ENCODE results near the gene ADAM17. TPM values are rescaled to one million over a fixed set of nuclear protein-coding genes. Genes with fewer than 3 reads are reported as not detected.

Gene ADAM17
- total RNA-seq, 2 experiments from 2014 or later: 24.0 to 24.7 TPM

DNA sequence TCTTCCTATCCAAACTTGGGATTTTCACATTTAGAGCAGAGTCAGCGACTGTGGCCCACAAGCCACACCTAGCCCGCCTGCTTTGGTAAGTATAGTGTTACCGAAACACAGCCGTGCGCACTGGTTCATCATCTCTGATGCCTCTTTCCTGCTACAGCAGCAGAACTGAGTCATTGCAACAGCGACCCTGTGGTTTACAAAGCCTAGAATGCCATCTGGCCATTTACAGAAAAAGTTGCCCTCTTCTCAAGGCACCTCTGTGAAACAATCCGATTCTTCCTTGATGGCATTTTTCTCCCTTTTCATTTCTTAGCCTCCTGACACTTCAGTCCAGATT, 92.0 kb downstream of the ADAM17 start:
- H3K4me3 Mint-ChIP-seq: no peak overlapping the region

DNA sequence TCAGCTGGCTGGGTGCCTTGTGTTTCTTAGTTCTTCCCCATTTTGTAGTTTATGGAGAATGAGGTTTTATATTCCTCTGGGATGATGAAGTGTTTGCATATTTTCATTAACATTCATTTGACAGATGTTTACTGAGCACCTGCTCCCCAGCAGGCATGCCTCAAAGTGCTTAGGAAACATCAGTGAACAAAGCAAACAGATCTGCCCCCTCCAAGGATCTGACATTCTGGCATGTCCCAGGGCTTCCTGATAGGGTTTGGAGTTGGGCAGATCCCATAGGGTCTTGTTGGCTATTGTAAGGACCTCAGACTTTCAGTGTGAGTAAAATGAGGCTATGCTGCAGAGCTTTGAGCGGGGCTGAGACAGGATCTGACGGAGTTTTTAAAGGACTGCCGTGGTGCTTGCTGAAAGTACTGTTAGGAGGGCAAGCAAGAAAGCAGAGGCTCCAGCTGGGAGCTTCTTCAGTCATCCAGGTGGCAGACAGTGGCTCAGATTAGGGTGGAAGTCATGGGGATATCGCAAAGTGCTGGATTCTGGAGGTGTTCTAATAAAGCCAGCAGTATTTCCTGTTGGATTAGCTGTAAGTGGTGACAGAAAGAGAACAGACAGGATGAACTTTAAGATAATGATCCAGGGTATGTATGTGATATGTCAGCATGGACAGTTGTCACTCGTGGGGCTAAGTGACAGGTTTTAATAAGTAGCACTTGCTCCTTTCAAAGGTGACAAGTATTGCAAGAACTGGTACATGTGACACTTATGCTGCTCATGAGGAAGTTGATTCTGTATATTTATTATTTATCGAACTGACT, 92.5 kb downstream of the ADAM17 start:
- H3K4me3 Mint-ChIP-seq: no peak overlapping the region
- H3K36me3 Mint-ChIP-seq: peaks cover 42% of the 10 kb centered on the region

More for the DNA sequence above, 92.0 kb downstream of the ADAM17 start:
- no peaks in the 10 kb centered on the region for H3K9me3 Mint-ChIP-seq
- CTCF ChIA-PET: no interaction called here
- H3K4me1 Mint-ChIP-seq (ENCODE audit: low read depth): peaks cover 11% of the 10 kb centered on the region
- DNase-seq: peak; percentile 50
- POLR2A ChIA-PET: no interaction called here
- peak overlapping the region; percentile 67 for H3K27ac Mint-ChIP-seq
- peaks cover 42% of the 10 kb centered on the region for H3K36me3 Mint-ChIP-seq
- no peaks in the 10 kb centered on the region for H3K27me3 Mint-ChIP-seq
- intact Hi-C loops (cut with micrococcal nuclease): no loop called here

DNA sequence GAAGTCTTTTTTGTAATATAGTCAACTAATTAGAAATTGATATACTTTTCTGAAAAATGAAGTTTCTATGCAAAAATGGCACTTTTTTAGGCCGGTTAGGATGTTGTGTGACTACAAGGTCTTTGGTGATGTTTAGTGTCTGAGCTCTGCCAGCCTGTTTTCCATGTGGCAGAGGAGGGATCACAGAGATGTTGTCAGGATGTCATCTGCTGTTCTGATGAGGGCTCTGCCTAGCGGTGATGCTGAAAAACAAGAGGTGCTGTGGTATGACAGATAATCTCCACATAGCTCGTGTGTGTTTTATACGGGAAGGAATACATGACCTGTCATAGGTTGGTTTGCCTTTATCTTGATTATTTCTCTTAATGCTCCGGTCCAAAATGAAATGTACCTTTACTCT, 93.3 kb downstream of the ADAM17 start:
- CTCF ChIA-PET: no interaction called here
- intact Hi-C loops (cut with micrococcal nuclease): no loop called here
- POLR2A ChIA-PET: no interaction called here
- Mint-ChIP-seq H3K27ac (no peak overlapping the region), H3K4me3 (no peak overlapping the region), H3K27me3 (no peaks in the 10 kb centered on the region), H3K4me1 (ENCODE audit: low read depth) (peaks cover 11% of the 10 kb centered on the region), H3K36me3 (peaks cover 43% of the 10 kb centered on the region), H3K9me3 (no peaks in the 10 kb centered on the region)
- no peak for DNase-seq

More for the DNA sequence above, 92.5 kb downstream of the ADAM17 start:
- Mint-ChIP-seq H3K9me3 (no peaks in the 10 kb centered on the region), H3K4me1 (ENCODE audit: low read depth) (peaks cover 11% of the 10 kb centered on the region), H3K27me3 (no peaks in the 10 kb centered on the region), H3K27ac (peak overlapping the region; percentile 67)
- intact Hi-C loops (cut with micrococcal nuclease): no loop called here
- POLR2A ChIA-PET: no interaction called here
- DNase-seq: no peak
- CTCF ChIA-PET: no interaction called here

DNA sequence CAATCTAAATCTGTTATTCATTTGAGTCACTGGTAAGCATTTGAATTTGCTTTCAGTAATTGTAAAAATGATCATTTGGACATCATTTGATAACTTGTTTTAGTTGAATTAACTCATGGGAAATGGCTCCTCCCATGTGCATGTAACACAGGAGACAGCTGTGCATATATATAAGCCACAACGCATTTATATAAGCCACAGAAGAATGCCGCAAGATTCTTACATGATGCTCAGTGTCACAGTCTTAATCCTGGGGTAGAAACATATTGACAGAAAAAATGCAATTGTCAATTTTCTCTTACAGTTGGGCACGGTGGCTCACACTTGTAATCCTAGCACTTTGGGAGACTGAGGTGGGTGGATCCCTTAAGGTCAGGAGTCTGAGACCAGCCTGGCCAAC, 94.6 kb downstream of the ADAM17 start:
- no peaks in the 10 kb centered on the region for H3K9me3 Mint-ChIP-seq
- no peak overlapping the region for H3K4me3 Mint-ChIP-seq
- H3K27me3 Mint-ChIP-seq: no peaks in the 10 kb centered on the region
- POLR2A ChIA-PET: no interaction called here
- CTCF ChIA-PET: no interaction called here
- no peak overlapping the region for H3K27ac Mint-ChIP-seq
- H3K4me1 Mint-ChIP-seq (ENCODE audit: low read depth): peaks cover 11% of the 10 kb centered on the region
- intact Hi-C loops (cut with micrococcal nuclease): no loop called here
- no peak for DNase-seq
- peaks cover 41% of the 10 kb centered on the region for H3K36me3 Mint-ChIP-seq

DNA sequence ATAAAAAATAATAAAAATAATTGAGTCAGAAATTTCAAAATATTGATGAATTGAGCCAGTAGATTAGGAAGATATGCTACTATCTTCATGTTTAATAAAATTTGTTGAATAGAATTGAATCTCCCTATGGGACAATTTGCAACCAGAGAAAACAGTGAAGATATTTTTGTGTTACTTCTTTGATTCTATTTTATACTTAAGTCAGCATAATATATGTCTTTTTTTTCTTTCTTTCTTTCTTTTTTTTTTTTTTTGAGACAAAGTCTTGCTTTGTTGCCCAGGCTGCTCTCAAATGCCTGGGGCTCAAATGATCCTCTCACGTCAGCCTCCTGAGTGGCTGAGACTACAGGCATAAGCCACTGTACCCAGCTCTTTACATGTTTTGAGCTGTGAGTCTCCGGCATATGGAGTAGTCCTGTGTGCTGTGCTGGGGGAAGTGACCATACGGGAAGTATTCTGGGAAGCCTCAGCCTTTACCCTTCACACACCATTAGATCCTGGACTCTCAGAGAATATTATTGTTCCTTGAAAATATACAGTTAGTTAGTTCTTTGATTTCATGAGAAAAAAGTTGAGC, 95.1 kb downstream of the ADAM17 start:
- Mint-ChIP-seq H3K4me1 (ENCODE audit: low read depth) (peaks cover 11% of the 10 kb centered on the region), H3K4me3 (no peak overlapping the region), H3K27ac (no peak overlapping the region), H3K36me3 (peaks cover 36% of the 10 kb centered on the region), H3K9me3 (no peaks in the 10 kb centered on the region), H3K27me3 (no peaks in the 10 kb centered on the region)
- DNase-seq: no peak
- intact Hi-C loops (cut with micrococcal nuclease): no loop called here
- CTCF ChIA-PET: no interaction called here
- POLR2A ChIA-PET: no interaction called here

DNA sequence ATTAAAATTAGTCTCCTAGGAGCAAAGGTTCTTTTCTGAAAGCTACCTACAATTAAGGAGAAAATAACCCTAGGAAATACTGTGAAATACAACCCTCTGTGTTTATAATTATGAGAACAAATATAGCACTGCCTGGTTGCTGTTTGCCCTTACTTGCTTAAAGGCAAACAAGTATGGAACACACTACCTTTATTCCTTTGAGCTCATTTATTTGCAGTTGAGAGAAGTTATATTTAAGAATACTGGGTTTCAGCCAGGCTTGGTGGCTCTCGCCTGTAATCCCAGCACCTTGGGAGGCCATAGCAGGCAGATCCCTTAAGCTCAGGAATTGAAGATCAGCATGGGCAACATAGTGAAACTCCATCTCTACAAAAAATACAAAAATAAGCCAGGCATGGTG, 104.4 kb downstream of the ADAM17 start:
- Mint-ChIP-seq H3K27ac (no peak overlapping the region), H3K9me3 (no peaks in the 10 kb centered on the region), H3K4me3 (no peak overlapping the region), H3K4me1 (ENCODE audit: low read depth) (no peaks in the 10 kb centered on the region), H3K36me3 (peaks cover 35% of the 10 kb centered on the region), H3K27me3 (no peaks in the 10 kb centered on the region)
- ChIA-PET CTCF (no interaction called here), POLR2A (interaction anchor here (0.6 kb wide), 1 partner anchor 29 kb away, joined by 8 read pairs; no protein-coding TSS in a partner anchor)
- intact Hi-C loops (cut with micrococcal nuclease): no loop called here
- DNase-seq: no peak

DNA sequence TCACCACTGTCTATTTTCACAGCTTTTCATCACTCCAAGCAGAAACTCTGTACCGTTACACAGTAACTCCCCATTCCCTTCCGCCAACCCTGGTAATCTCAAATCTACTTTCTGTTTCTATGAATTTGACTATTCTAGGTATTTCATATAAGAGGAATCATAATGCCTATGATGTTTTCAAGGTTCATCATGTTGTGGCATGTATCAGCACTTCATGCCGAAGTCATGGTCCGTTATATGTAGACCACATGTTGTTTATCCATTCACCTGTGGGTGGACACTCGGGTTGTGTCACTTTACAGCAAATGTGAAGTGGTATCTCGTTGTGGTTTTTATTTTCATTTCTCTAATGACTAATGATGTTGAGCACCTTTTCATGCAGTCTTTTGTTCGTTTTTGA, 110.5 kb downstream of the ADAM17 start:
- H3K27ac Mint-ChIP-seq: peak overlapping the region; percentile 44
- peak; percentile 24 for DNase-seq
- H3K4me1 Mint-ChIP-seq (ENCODE audit: low read depth): peaks cover 21% of the 10 kb centered on the region
- intact Hi-C loops (cut with micrococcal nuclease): no loop called here
- H3K36me3 Mint-ChIP-seq: peaks cover 51% of the 10 kb centered on the region
- H3K9me3 Mint-ChIP-seq: no peaks in the 10 kb centered on the region
- POLR2A ChIA-PET: interaction anchor here (1.1 kb wide), 1 partner anchor 110 kb away, joined by 3 read pairs; the partner anchor contains the start of gene ADAM17
- CTCF ChIA-PET: no interaction called here
- no peaks in the 10 kb centered on the region for H3K27me3 Mint-ChIP-seq
- no peak overlapping the region for H3K4me3 Mint-ChIP-seq

DNA sequence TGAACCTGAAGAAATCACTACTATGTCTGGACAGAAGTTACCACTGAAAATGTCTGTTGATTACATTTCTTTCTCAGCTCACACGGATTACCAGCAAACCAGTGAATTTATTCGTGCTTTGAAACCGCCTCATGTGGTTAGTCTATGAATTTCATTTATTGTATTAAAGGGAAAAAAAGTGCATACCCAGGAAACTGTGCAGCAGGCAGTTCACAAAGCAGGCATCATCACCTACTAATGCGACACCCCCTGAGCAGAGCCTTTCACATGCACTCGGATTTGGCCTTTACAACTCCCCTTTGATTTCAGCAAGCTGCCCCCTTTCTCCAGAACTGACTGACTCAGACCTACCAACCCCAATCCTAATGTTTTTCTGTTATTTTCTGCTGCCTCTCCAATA, 112.1 kb downstream of the ADAM17 start:
- POLR2A ChIA-PET: no interaction called here
- CTCF ChIA-PET: interaction anchor here (0.7 to 0.8 kb wide), 2 partner anchors 301 to 541 kb away, joined by 3 read pairs; no protein-coding TSS in a partner anchor

DNA sequence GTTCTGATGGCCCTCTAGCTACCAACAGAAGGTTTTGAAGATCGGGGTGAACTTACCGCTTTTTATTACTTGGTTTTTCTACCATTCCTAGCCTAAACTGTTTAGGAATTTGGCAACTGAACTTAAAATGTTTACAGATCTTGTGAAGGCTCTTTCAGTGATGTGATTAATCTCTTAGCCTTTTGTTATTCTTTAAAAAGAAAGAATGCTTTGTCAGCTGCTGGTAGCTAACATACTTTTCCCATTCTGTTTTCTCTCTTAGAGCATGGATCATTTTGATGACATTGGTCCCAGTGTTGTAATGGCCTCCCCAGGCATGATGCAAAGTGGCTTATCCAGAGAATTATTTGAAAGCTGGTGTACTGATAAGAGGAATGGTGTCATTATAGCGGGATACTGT, 114.1 kb downstream of the ADAM17 start:
- ChIA-PET POLR2A (no interaction called here), CTCF (interaction anchor here (0.5 kb wide), 1 partner anchor 329 kb away, joined by 3 read pairs; no protein-coding TSS in a partner anchor)
- Mint-ChIP-seq H3K27ac (no peak overlapping the region), H3K4me3 (no peak overlapping the region), H3K4me1 (ENCODE audit: low read depth) (peaks cover 21% of the 10 kb centered on the region), H3K36me3 (peaks cover 48% of the 10 kb centered on the region), H3K9me3 (no peaks in the 10 kb centered on the region), H3K27me3 (no peaks in the 10 kb centered on the region)
- intact Hi-C loops (cut with micrococcal nuclease): no loop called here
- no peak for DNase-seq

More for the DNA sequence above, 112.1 kb downstream of the ADAM17 start:
- H3K4me3 Mint-ChIP-seq: no peak overlapping the region
- peaks cover 45% of the 10 kb centered on the region for H3K36me3 Mint-ChIP-seq
- DNase-seq: no peak
- H3K4me1 Mint-ChIP-seq (ENCODE audit: low read depth): peaks cover 21% of the 10 kb centered on the region
- no peak overlapping the region for H3K27ac Mint-ChIP-seq
- no peaks in the 10 kb centered on the region for H3K27me3 Mint-ChIP-seq
- no peaks in the 10 kb centered on the region for H3K9me3 Mint-ChIP-seq
- intact Hi-C loops (cut with micrococcal nuclease): no loop called here

DNA sequence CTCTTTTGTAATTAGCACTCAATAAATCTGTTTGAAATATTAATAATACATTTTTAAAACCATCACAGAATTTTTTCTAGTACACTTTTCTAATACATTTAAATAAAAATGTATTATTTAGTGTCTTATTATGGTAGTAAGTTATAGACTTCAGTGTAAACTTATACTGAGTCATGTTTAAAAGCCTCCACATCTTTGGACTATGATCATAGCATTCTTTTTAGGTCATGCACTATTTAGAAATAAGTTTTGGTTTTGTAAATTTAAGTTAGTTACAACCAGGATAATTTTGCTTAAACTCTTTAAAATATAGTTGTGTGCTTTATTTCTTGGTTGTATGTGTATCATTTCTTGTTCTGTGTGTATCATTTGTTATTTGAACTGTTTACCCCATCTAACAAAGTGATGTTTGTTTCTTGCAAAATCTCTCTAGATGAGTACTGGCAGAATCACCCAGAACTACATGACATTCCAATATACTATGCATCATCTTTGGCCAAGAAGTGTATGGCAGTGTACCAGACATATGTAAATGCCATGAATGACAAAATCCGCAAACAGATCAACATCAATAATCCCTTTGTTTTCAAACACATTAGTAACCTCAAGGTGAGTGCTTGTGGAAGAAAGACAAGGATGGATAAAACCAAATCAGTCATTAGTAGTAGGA, 115.4 kb downstream of the ADAM17 start:
- no peak for DNase-seq
- POLR2A ChIA-PET: no interaction called here
- Mint-ChIP-seq H3K9me3 (no peaks in the 10 kb centered on the region), H3K36me3 (peaks cover 46% of the 10 kb centered on the region), H3K4me1 (ENCODE audit: low read depth) (peaks cover 14% of the 10 kb centered on the region), H3K27ac (no peak overlapping the region), H3K4me3 (no peak overlapping the region), H3K27me3 (no peaks in the 10 kb centered on the region)
- CTCF ChIA-PET: no interaction called here
- intact Hi-C loops (cut with micrococcal nuclease): no loop called here

DNA sequence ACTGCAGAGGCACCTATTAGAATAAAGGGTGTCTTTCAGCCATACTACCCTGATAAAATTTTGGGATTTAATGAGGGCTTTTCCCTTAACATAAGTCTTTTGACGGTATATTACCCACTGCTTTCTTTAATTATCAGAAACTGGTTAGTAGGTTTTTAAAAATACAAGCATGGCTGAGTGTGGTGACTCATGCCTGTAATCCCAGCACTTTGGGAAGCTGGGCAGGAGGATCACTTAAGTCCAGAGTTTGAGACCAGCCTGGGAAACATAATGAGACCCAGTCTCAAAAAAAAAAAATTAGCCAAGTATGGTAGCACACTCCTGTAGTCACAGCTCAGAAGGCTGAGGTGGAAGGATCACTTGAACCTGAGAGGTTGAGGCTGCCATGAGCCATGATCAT, 116.1 kb downstream of the ADAM17 start:
- intact Hi-C loops (cut with micrococcal nuclease): no loop called here
- Mint-ChIP-seq H3K27ac (no peak overlapping the region), H3K27me3 (no peaks in the 10 kb centered on the region), H3K4me3 (no peak overlapping the region), H3K36me3 (peaks cover 47% of the 10 kb centered on the region), H3K9me3 (no peaks in the 10 kb centered on the region), H3K4me1 (ENCODE audit: low read depth) (peaks cover 8% of the 10 kb centered on the region)
- ChIA-PET POLR2A (no interaction called here), CTCF (no interaction called here)
- no peak for DNase-seq

Measured in activated CD4-positive, alpha-beta memory T cell treated with anti-CD3 and anti-CD28 coated beads for 36 hours (primary cell).